Body of pancreas (tissue), 4 donors: ENCODE data around the gene ZC3H12C.
"Not testable (repeated sequence)": the region's sequence is repeated elsewhere in the genome, so short reads cannot be mapped to it uniquely, and the experiment has no call there.

Source experiments
- POLR2A ChIP-seq, 3 donors: fragments of 450-650 bp; IDR thresholded peaks; one replicate each; pipeline ENCODE4 v1.6.1; 2016; ENCODE audit warnings: antibody characterized with exemption in 3 of 3, mild to moderate bottlenecking in 2 of 3
- TF ChIP-seq, protein P1 (sequence below), 7 experiments: fragments of 450-650 bp in 4 of 7; fragments of 200-600 bp in 3 of 7; sonication (generic) in 3 of 7; IDR thresholded peaks; one replicate each; pipeline ENCODE4 v1.5.1; 2016 to 2019; ENCODE audit warnings: antibody characterized with exemption in 7 of 7

GRCh38 chr11:110209313-110209694, 116.1 kb downstream of the ZC3H12C start:
- TF ChIP-seq, protein P1, sequence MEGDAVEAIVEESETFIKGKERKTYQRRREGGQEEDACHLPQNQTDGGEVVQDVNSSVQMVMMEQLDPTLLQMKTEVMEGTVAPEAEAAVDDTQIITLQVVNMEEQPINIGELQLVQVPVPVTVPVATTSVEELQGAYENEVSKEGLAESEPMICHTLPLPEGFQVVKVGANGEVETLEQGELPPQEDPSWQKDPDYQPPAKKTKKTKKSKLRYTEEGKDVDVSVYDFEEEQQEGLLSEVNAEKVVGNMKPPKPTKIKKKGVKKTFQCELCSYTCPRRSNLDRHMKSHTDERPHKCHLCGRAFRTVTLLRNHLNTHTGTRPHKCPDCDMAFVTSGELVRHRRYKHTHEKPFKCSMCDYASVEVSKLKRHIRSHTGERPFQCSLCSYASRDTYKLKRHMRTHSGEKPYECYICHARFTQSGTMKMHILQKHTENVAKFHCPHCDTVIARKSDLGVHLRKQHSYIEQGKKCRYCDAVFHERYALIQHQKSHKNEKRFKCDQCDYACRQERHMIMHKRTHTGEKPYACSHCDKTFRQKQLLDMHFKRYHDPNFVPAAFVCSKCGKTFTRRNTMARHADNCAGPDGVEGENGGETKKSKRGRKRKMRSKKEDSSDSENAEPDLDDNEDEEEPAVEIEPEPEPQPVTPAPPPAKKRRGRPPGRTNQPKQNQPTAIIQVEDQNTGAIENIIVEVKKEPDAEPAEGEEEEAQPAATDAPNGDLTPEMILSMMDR (IDR thresholded peaks at IDR 0.05), result not testable (repeated sequence)
- not testable (repeated sequence) for TF ChIP-seq POLR2A (IDR thresholded peaks at IDR 0.05)
